CD4-positive, alpha-beta T cell treated with Interleukin-4 for 4 hours (primary cell): ENCODE data around the gene FITM2.

Experiments used
- DNase-seq: peaks from one replicate; pipeline ENCODE4 v3.0.0-alpha.2; 2020

FITM2 gene

GRCh38 chr20:44279228-44279627, 31.8 kb downstream of the FITM2 start:
- DNase-seq = no peak

- no peak for DNase-seq
Measured at GRCh38 chr20:44274303-44275017, 36.5 kb downstream of the FITM2 start.

GRCh38 chr20:44273231-44274215, 37.5 kb downstream of the FITM2 start:
- no peak for DNase-seq

- no peak for DNase-seq
Measured at GRCh38 chr20:44271915-44272663, 38.9 kb downstream of the FITM2 start.

- DNase-seq = no peak
Measured at GRCh38 chr20:44268802-44269201, 42.2 kb downstream of the FITM2 start.

- no peak for DNase-seq
Measured at GRCh38 chr20:44264287-44264686, 46.7 kb downstream of the FITM2 start.

- DNase-seq = no peak
Measured at GRCh38 chr20:44258226-44258890, 52.6 kb downstream of the FITM2 start.

- no peak for DNase-seq
Measured at GRCh38 chr20:44256961-44257360, 54.0 kb downstream of the FITM2 start.

- DNase-seq = no peak
Measured at GRCh38 chr20:44255942-44256341, 55.1 kb downstream of the FITM2 start.

- no peak for DNase-seq
Measured at GRCh38 chr20:44254073-44254472, 56.9 kb downstream of the FITM2 start.

- no peak for DNase-seq
Measured at GRCh38 chr20:44253528-44253927, 57.5 kb downstream of the FITM2 start.
